Activated naive CD4-positive, alpha-beta T cell treated with anti-CD3 and anti-CD28 coated beads, Interleukin-2, amount 50 U/mL, for 16 hours (primary cell): ENCODE data around the gene AFDN.
"Not testable (repeated sequence)": the region's sequence is repeated elsewhere in the genome, so short reads cannot be mapped to it uniquely, and the experiment has no call there.

ENCODE experiments used
- DNase-seq: peaks from one replicate; pipeline ENCODE4 v3.0.0-alpha.2; 2020

AFDN gene

DNA sequence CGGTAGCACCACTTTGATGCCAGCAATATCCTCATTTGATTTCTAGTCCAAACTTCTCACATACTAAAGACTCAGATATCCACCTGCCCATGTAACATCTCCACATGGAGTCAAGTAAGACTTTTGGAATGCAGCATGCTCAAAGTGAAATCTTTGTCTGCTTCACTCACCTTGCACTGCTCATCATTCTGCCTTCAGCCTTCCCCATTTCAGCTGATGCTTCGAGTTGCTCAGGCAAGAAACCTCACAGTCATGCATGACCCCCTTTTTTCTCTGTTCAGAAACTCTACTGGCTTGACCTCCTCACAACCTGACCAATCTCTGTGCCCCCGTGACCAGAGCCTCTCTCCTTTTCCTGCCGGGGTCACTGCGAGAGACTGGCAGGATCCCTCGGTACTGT lies 129.8 kb downstream of the AFDN start:
- no peak for DNase-seq

- no peak for DNase-seq
Observed at GRCh38 chr6:167956983-167957492, 130.3 kb downstream of the AFDN start.

GRCh38 chr6:167957626-167958025 lies 130.9 kb downstream of the AFDN start:
- DNase-seq = no peak

- DNase-seq = no peak
Observed at GRCh38 chr6:167960579-167960978, 133.9 kb downstream of the AFDN start.

- DNase-seq = no peak
Observed at GRCh38 chr6:167962711-167963110, 136.0 kb downstream of the AFDN start.

DNA sequence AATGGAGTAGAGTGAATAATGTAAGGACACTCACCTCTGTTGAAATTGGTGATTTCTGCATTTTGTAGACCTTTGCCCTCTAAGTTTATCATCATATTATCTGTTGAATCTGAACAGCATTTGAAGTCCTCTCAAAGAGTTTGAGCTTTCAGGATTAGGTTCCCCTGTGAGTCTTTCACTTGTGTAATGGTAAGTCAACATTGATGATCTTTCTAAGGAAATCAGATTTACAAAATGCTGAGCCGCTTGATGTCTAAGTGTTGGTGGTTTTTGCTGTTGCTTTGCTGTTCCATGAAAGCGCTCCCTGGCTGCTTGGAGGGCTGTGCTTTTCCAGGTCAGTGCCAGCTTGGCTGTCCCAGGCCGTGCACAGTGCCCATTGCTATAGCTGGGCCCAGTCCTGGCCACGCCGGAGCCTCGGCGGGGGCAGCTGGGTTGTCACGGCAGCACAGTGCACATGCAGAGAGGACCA lies 136.9 kb downstream of the AFDN start:
- DNase-seq = no peak

- DNase-seq = no peak
Observed at GRCh38 chr6:167965592-167966539, 139.2 kb downstream of the AFDN start.

DNA sequence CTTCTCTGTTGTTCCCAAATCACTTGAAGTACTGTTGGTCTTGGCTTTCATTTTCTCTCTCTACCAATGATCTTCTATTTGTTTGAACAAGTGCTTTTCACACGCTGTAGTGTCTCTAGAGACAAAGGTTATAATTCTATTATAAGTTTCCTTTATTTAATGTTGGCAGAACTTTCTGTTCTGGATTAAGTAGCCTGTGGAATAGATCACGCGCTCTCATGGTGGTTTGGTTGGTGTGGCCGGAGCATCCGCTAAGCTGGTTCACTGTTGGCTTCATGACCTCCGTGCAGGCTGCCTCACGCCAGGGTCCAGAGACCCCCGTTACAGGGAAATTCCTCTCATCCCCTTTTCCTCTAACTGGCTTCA lies 139.8 kb downstream of the AFDN start:
- DNase-seq = no peak

GRCh38 chr6:167968091-167968490 lies 141.4 kb downstream of the AFDN start:
- no peak for DNase-seq

DNA sequence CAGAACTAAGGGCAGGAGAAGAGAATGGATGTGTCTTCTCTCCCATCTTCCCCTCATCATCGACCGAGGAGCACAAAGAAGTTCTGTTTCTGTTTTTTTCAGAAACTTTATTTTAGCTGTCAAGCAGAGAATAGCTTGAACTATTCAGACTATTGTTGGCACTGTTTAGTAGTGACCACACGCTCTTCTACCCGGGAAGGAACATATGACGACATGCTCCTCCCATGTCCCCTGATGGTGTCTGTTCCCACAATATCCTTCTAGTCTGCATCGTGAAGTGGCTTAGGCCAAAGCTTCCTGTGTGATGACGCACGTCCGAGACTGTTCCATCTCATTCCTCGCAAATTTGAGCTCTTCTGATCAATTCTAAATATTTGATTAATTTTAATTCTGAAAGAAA lies 143.5 kb downstream of the AFDN start:
- no peak for DNase-seq

- DNase-seq = no peak
Observed at GRCh38 chr6:167972193-167972592, 145.5 kb downstream of the AFDN start.

GRCh38 chr6:167973148-167973885 lies 146.6 kb downstream of the AFDN start:
- DNase-seq = no peak

DNA sequence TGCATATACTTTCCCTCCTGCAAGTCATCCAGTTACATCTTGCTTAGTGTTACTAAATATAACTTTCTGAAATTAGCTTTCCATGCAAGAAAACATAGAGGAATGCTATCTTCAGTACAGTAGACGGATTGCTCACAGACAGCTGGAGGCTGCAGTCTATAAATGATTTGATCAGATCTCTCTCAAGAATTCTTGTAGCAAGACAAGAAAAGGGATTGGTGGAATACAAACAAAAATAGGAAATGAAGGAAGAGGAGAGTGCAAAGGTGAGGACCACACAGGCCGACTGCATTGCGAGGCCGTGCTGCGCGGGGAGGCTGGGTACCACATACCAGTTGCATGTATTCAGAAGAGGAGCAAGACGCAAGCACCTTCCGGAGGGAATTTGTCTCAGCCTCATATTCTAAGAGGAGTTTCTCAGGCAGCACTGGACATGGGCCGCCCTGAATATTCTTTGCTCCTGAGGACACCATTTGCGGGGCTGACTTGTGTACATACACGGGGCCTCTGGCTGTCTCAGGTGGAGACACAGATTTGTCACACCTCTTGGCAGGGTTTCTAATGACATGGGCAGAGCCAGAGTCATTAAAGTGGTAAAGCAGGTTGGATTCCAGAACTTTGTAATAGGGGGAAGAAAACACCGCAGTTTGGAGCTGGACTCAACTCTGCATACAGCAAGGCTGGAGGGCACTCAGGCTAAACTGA lies 148.1 kb downstream of the AFDN start:
- no peak for DNase-seq

DNA sequence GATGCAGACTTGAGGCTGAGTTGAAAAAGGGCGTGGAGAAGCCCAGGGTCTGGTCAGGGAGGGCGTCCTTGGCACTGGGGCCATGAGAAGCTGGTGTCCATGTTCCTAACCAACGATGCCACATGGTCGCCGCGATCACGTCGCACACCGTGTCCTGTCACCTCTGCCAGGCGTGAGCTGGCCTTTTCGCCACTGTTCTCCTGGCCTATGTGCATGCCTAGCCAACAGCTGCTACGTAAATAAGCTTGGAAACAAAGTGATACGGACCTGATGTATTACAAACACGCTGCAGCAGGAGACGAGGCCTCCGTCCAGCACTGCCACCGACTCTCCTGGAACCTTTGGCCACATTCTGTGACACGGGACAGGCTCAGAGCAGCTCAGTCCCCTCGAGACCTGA lies 148.7 kb downstream of the AFDN start:
- no peak for DNase-seq

DNA sequence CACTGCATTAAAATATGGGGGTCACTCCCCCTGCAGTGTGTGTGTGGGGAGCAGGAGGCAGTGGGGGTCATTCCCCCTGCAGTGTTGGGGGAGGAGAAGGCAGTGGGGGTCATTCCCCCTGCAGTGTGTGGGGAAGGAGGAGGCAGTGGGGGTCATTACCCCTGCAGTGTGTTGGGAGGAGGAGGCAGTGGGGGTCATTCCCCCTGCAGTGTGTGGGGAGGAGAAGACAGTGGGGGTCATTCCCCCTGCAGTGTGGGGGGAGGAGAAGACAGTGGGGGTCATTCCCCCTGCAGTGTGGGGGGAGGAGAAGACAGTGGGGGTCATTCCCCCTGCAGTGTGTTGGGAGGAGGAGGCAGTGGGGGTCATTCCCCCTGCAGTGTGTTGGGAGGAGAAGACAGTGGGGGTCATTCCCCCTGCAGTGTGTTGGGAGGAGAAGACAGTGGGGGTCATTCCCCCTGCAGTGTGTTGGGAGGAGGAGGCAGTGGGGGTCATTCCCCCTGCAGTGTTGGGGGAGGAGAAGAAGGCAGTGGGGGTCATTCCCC lies 149.5 kb downstream of the AFDN start:
- DNase-seq = not testable (repeated sequence)

DNA sequence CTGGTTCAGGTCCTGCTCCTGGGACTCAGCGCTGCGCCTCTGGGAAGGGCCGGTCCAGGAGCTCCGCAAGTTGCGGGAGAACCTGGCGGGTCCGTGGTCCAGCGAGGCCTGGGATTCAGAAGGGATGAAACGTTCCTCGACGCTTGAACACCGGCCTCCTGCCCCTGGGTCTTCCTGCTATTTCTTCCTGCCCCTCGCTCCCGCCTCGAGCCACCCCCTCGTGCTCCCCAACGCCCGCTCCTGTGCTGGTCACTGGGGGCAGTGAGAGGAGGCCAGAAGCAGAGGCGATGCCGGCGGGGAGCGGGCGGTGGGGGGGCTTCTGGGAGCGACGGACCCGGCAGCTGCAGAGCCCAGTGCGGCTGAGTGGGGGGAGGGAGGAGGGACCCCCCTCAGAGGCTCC lies 150.0 kb downstream of the AFDN start:
- no peak for DNase-seq

DNA sequence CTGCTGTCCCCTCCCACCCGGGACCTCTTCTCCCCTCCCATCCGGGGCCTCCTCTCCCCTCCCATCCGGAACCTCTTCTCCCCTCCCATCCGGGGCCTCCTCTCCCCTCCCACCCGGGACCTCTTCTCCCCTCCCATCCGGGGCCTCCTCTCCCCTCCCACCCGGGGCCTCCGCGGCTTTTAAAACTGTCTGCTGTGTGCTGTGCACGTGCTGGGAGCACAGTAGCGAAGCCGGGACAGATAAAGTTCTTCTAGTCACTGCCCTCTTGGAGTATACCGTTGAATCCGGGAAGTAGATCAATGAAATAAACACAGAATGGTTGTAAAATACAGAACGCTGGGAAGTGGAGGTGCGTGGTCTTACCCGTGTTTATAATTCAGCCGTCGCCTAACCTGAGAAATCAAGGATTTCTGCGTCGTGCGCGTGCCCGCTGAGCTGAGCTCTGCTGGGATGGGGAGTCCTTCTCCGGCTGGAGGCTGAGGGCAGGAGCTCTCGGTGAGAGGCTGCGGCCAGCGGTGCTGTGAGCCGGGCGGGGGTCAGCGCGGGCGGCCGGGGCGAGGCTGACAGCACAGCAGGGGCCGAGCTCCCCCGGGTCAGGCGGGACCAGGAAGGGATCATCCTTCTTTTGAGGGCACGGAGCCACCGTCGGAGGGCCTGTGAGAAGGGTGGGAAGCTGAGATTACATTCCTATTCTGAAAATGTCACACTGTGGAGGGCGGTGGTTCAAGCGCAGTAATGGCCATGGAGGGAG lies 151.2 kb downstream of the AFDN start:
- DNase-seq = no peak

DNA sequence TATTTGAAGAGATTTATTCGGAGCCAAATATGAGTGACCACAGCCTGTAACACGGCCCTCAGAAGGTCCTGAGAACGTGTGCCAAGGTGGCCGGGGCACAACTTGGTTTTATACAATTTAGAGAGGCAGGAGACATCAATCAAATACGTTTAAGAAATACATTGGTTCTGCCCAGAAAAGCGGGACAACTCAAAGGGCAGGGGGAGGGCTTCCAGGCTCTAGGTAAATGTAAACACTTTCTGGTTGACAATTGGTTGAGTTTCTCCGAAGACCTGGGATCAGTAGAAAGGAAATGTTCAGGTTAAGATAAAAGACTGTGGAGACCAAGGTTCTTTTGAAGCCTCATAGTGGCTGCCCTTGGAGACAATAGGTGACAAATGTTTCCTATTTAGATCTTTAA lies 151.9 kb downstream of the AFDN start:
- DNase-seq = no peak

DNA sequence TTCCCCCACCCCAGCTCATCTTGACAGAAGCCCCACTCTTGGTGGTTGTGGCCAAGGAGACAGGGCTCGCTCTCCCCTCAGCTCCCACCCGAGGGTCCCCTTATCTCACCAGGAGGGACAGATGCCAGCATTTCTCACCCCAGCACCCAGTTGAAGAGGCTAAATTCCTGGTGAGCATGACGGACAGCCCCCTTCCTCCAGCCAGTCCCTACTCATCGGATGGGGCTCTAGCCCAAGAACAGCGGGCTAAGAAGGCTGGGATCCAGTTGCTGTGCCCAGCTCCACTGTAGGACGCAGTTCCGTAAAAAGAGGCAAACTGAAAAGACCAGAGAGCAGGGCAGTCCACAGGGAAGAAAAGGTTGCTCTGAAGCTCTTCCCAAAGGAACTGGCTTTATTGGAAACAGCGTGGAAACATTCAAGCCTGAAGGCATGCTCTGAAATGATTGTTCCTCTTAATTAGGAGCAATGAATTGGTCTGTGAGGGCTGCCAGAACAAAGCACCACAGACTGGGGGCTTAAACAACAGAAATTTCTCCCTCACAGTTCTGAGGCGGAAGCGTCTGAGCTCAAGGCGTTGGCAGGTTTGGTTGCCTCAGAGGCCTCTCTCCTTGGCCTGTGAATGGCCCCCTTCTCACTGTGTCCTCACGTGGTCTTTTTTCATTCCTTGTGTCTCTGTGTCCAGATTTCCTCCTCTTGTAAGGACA lies 152.9 kb downstream of the AFDN start:
- DNase-seq = no peak

- no peak for DNase-seq
Observed at GRCh38 chr6:167980911-167981580, 154.3 kb downstream of the AFDN start.

- no peak for DNase-seq
Observed at GRCh38 chr6:167981916-167982462, 155.3 kb downstream of the AFDN start.
